GM06990 (cell line): Measurements from ENCODE around the gene STAB2.
A peak's percentile ranks its signal among the peaks of the same experiment; 100 is the strongest.

Experiments
- DNase-seq: peaks from one replicate; pipeline ENCODE4 v3.0.0-alpha.2; 2011; ENCODE audit not compliant: insufficient read length; ENCODE audit errors: extremely low read depth
- H3K27me3 ChIP-seq: replicated peaks from 2 replicates; pipeline ENCODE4 v1.6.0; 2011; ENCODE audit warnings: low read length; ENCODE audit not compliant: control insufficient read depth, insufficient read depth
- H3K36me3 ChIP-seq: 2 replicates; pipeline ENCODE4 v1.5.1; 2011; ENCODE audit warnings: low read length; ENCODE audit not compliant: control insufficient read depth, insufficient read depth
- H3K4me3 ChIP-seq: replicated peaks from 2 replicates; pipeline ENCODE4 v1.5.1; 2011; ENCODE audit warnings: low read depth, mild to moderate bottlenecking, control low read depth, low read length
- CTCF ChIP-seq: IDR thresholded peaks from 2 replicates; pipeline ENCODE4 v1.5.1; 2011; ENCODE audit warnings: low read length, control low read depth, mild to moderate bottlenecking, inconsistent platforms; ENCODE audit not compliant: insufficient read depth, poor library complexity, severe bottlenecking

Gene STAB2

GRCh38 chr12:103586132-103586531 is 941 bp upstream of the STAB2 start:
- H3K27me3 ChIP-seq, result no peaks in the 10 kb centered on the region
- peak; percentile 11 for TF ChIP-seq CTCF
- no peaks in the 10 kb centered on the region for H3K36me3 ChIP-seq
- no peak for DNase-seq
- H3K4me3 ChIP-seq, result no peak overlapping the region

- no peak overlapping the region for H3K4me3 ChIP-seq
- peak; percentile 15 for DNase-seq
- H3K27me3 ChIP-seq, result no peaks in the 10 kb centered on the region
- TF ChIP-seq CTCF, result no peak
- no peaks in the 10 kb centered on the region for H3K36me3 ChIP-seq
Observed at GRCh38 chr12:103588680-103589079, 1.6 kb downstream of the STAB2 start.

- no peaks in the 10 kb centered on the region for H3K27me3 ChIP-seq
- no peak for DNase-seq
- TF ChIP-seq CTCF, result no peak
Observed at GRCh38 chr12:103589517-103589916, 2.4 kb downstream of the STAB2 start.

GRCh38 chr12:103590271-103590670 is 3.2 kb downstream of the STAB2 start:
- Histone ChIP-seq H3K4me3 (no peak overlapping the region), H3K36me3 (no peaks in the 10 kb centered on the region), H3K27me3 (no peaks in the 10 kb centered on the region)
- no peak for TF ChIP-seq CTCF
- no peak for DNase-seq

More at GRCh38 chr12:103589517-103589916, 2.4 kb downstream of the STAB2 start:
- Histone ChIP-seq H3K36me3 (no peaks in the 10 kb centered on the region), H3K4me3 (no peak overlapping the region)

GRCh38 chr12:103596981-103597380 is 9.9 kb downstream of the STAB2 start:
- DNase-seq, result no peak
- no peaks in the 10 kb centered on the region; the same call in 1 of the 2 replicates for H3K27me3 ChIP-seq
- H3K4me3 ChIP-seq, result no peak overlapping the region
- TF ChIP-seq CTCF, result no peak
- H3K36me3 ChIP-seq, result no peaks in the 10 kb centered on the region

- TF ChIP-seq CTCF, result no peak
- Histone ChIP-seq H3K27me3 (no peaks in the 10 kb centered on the region; the same call in 1 of the 2 replicates), H3K4me3 (no peak overlapping the region), H3K36me3 (no peaks in the 10 kb centered on the region)
- no peak for DNase-seq
Observed at GRCh38 chr12:103599274-103599673, 12.2 kb downstream of the STAB2 start.
